Gastroesophageal sphincter (tissue), 3 donors: ENCODE results near the gene ARHGAP42.

ENCODE experiments used
- POLR2A ChIP-seq, 2 donors: fragments of 450-650 bp; IDR thresholded peaks; one replicate each; pipeline ENCODE4 v1.6.1; 2017; ENCODE audit warnings: antibody characterized with exemption in 2 of 2, mild to moderate bottlenecking in 2 of 2, moderate library complexity in 1 of 2
- POLR2AphosphoS5 ChIP-seq: sonication (generic); formaldehyde crosslinking; IDR thresholded peaks from one replicate; pipeline ENCODE4 v1.6.1; 2017; ENCODE audit warnings: antibody characterized with exemption
- TF ChIP-seq, protein P1 (sequence below), 4 experiments: fragments of 200-600 bp in 2 of 4; fragments of 450-650 bp in 2 of 4; sonication (generic) in 1 of 4; IDR thresholded peaks; one replicate each; pipeline ENCODE4 v1.5.1; 2017 to 2019; ENCODE audit warnings: antibody characterized with exemption in 4 of 4, mild to moderate bottlenecking in 2 of 4, moderate library complexity in 2 of 4

DNA sequence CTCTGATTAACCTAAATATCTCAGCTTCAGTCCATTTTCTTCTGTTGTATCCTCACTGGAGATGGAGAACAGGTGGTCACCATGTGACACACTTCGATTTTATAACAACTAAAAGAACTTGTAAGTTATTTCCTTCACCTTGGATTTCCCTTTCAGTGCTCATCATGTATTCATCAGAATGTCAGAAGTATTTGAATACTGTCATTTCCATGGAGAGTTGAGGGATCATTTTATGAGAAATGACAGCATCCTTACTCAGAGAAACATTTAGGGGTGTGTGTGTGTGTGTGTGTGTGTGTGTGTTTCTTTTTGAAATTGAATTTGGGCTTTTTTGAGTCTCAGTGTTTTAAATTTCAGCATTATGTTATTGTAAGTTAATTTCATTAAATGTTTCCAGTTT is 205.8 kb downstream of the ARHGAP42 start:
- TF ChIP-seq, protein P1, sequence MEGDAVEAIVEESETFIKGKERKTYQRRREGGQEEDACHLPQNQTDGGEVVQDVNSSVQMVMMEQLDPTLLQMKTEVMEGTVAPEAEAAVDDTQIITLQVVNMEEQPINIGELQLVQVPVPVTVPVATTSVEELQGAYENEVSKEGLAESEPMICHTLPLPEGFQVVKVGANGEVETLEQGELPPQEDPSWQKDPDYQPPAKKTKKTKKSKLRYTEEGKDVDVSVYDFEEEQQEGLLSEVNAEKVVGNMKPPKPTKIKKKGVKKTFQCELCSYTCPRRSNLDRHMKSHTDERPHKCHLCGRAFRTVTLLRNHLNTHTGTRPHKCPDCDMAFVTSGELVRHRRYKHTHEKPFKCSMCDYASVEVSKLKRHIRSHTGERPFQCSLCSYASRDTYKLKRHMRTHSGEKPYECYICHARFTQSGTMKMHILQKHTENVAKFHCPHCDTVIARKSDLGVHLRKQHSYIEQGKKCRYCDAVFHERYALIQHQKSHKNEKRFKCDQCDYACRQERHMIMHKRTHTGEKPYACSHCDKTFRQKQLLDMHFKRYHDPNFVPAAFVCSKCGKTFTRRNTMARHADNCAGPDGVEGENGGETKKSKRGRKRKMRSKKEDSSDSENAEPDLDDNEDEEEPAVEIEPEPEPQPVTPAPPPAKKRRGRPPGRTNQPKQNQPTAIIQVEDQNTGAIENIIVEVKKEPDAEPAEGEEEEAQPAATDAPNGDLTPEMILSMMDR (IDR thresholded peaks at IDR 0.05) = no peak
- TF ChIP-seq POLR2AphosphoS5 = no peak
- TF ChIP-seq POLR2A (IDR thresholded peaks at IDR 0.05) = no peak
